Endothelial cell of umbilical vein (primary cell): ENCODE data around the gene XXYLT1. TPM values are rescaled to one million over a fixed set of nuclear protein-coding genes. Genes with fewer than 3 reads are reported as not detected.

Experiments
- BruUV-seq: library from RNA; stranded (reverse); fragments of 400-500 nt; replicated peaks from 2 replicates; lab custom pipeline; 2021; lab: Mats Ljungman, UMichigan
- CTCF ChIA-PET: fragments of 300-600, 350-600 bp; sonication (Branson Sonifier 250); formaldehyde crosslinking; loops from one replicate; lab custom pipeline; 2021; ENCODE audit warnings: antibody characterized with exemption, inconsistent platforms; lab: Charles Lee
- POLR2A ChIA-PET: fragments of 300-600, 350-600 bp; sonication (Branson Sonifier 250); formaldehyde crosslinking; loops from one replicate; lab custom pipeline; 2021; ENCODE audit warnings: antibody characterized with exemption, inconsistent platforms; lab: Charles Lee
- DNase-seq: peaks from one replicate; pipeline ENCODE4 v3.0.0-alpha.2; 2011; ENCODE audit warnings: low read depth, low spot score
- FAIRE-seq: peaks from 2 replicates; lab custom pipeline; 2011; peaks lifted over from hg19 to GRCh38; lab: Jason Lieb, UNC
- H2AFZ ChIP-seq: 2 replicates; pipeline ENCODE4 v1.6.0; 2012; ENCODE audit warnings: low read depth, low read length, control low read depth, inconsistent platforms
- H3K27ac ChIP-seq: 2 replicates; pipeline ENCODE4 v1.5.1; 2011; ENCODE audit warnings: low read depth, mild to moderate bottlenecking, control low read depth, low read length, moderate library complexity; ENCODE audit not compliant: insufficient read depth
- H3K27me3 ChIP-seq, 2 experiments: 2 replicates each; pipeline versions ENCODE4 v1.6.0 to v1.6.1; 2011; ENCODE audit warnings: low read length in 2 of 2, mixed read lengths in 1 of 2; ENCODE audit not compliant: control insufficient read depth in 2 of 2, insufficient read depth in 2 of 2
- H3K36me3 ChIP-seq, 2 experiments: 2 replicates in 1 of 2; 3 replicates in 1 of 2; pipeline ENCODE4 v1.5.1; 2011; ENCODE audit warnings: low read length in 2 of 2, mild to moderate bottlenecking in 1 of 2, moderate library complexity in 1 of 2; ENCODE audit not compliant: control insufficient read depth in 2 of 2, insufficient read depth in 2 of 2; ENCODE audit errors: extremely low read depth in 1 of 2
- H3K4me1 ChIP-seq: 3 replicates; pipeline ENCODE4 v1.5.1; 2011; ENCODE audit warnings: mild to moderate bottlenecking, low read length; ENCODE audit not compliant: control insufficient read depth, insufficient read depth; ENCODE audit errors: extremely low read depth
- H3K4me2 ChIP-seq: 2 replicates; pipeline ENCODE4 v1.6.1; 2011; ENCODE audit warnings: low read length, control low read depth, mixed read lengths; ENCODE audit not compliant: insufficient read depth
- H3K4me3 ChIP-seq, 3 experiments: fragments of 200-600 bp in 1 of 3; sonication (generic), shearing (Covaris generic) in 1 of 3; replicated peaks in 1 of 3; 2 replicates each; pipeline ENCODE4 v1.5.1; 2011 to 2016; ENCODE audit warnings: control low read depth in 3 of 3, low read length in 3 of 3, mild to moderate bottlenecking in 2 of 3, inconsistent platforms in 1 of 3, low read depth in 1 of 3, moderate library complexity in 1 of 3; ENCODE audit not compliant: insufficient read depth in 1 of 3
- H3K79me2 ChIP-seq: 2 replicates; pipeline ENCODE4 v1.6.0; 2012; ENCODE audit warnings: low read length, inconsistent platforms; ENCODE audit not compliant: control insufficient read depth, insufficient read depth
- H3K9ac ChIP-seq: replicated peaks from 2 replicates; pipeline ENCODE3; 2011; ENCODE audit warnings: low read length, control low read depth; ENCODE audit not compliant: insufficient read depth; ENCODE audit errors: extremely low read depth
- H3K9me1 ChIP-seq: replicated peaks from 3 replicates; pipeline ENCODE4 v1.6.0; 2011; ENCODE audit warnings: mild to moderate bottlenecking, low read length; ENCODE audit not compliant: control insufficient read depth, insufficient read depth; ENCODE audit errors: extremely low read depth
- H3K9me3 ChIP-seq: replicated peaks from 2 replicates; pipeline ENCODE4 v1.5.1; 2012; ENCODE audit warnings: low read length, inconsistent platforms; ENCODE audit not compliant: control insufficient read depth, insufficient read depth
- H4K20me1 ChIP-seq: replicated peaks from 2 replicates; pipeline ENCODE3; 2011; ENCODE audit warnings: mild to moderate bottlenecking, low read length; ENCODE audit not compliant: control insufficient read depth, insufficient read depth; ENCODE audit errors: extremely low read depth
- CTCF ChIP-seq, 2 donors: IDR thresholded peaks; 1 replicate in 1 of 2; 2 replicates in 1 of 2; pipeline ENCODE4 v1.5.1; 2011; ENCODE audit warnings: low read length in 2 of 2, mild to moderate bottlenecking in 2 of 2, moderate library complexity in 2 of 2, control low read depth in 1 of 2, inconsistent platforms in 1 of 2, low read depth in 1 of 2; ENCODE audit not compliant: insufficient read depth in 1 of 2; ENCODE audit errors: extremely low read depth in 1 of 2
- EZH2 ChIP-seq: IDR thresholded peaks from 2 replicates; pipeline ENCODE4 v1.6.1; 2012; ENCODE audit warnings: borderline replicate concordance, low read depth, mild to moderate bottlenecking, moderate library complexity, low read length, inconsistent platforms; ENCODE audit not compliant: severe bottlenecking
- FOS ChIP-seq: IDR thresholded peaks from 2 replicates; pipeline ENCODE4 v1.6.1; 2011; ENCODE audit warnings: mild to moderate bottlenecking, low read length, moderate library complexity, borderline replicate concordance; ENCODE audit not compliant: insufficient read depth
- GATA2 ChIP-seq: IDR thresholded peaks from 2 replicates; pipeline ENCODE4 v1.7.0; 2011; ENCODE audit warnings: low read depth, mild to moderate bottlenecking, moderate library complexity, mixed read lengths, low read length; ENCODE audit not compliant: insufficient read length, insufficient read depth
- JUN ChIP-seq: IDR thresholded peaks from 2 replicates; pipeline ENCODE4 v1.6.1; 2011; ENCODE audit warnings: borderline replicate concordance, low read depth; ENCODE audit not compliant: insufficient read length, insufficient read depth
- MAX ChIP-seq: IDR thresholded peaks from 2 replicates; pipeline ENCODE4 v1.6.1; 2011; ENCODE audit not compliant: insufficient read depth, insufficient read length
- MYC ChIP-seq: IDR thresholded peaks from one replicate; pipeline ENCODE4 v1.6.1; 2011; ENCODE audit warnings: mild to moderate bottlenecking, low read depth, low read length
- POLR2A ChIP-seq: IDR thresholded peaks from 2 replicates; pipeline ENCODE4 v1.6.1; 2012; ENCODE audit warnings: low read depth, mild to moderate bottlenecking, control low read depth, low read length
- POLR2AphosphoS5 ChIP-seq: IDR thresholded peaks from 2 replicates; pipeline ENCODE4 v1.6.1; 2012; ENCODE audit warnings: low read depth, mild to moderate bottlenecking, control low read depth, low read length, moderate library complexity; ENCODE audit not compliant: insufficient read depth
- dilution Hi-C: fragments of 300-500 bp; cut with MboI; formaldehyde crosslinking; loops from one replicate; pipeline ENCODE4 v1.15.0; 2019; ENCODE audit warnings: low sequenced_read_pairs; ENCODE audit not compliant: extremely low pct_ligation_motif_present
- intact Hi-C: fragments of 100-400 bp; cut with micrococcal nuclease; formaldehyde crosslinking; loops from one replicate; pipeline ENCODE4 v1.10.0; 2022
- polyA plus RNA-seq, 4 experiments: library from polyadenylated mRNA; depleted of rRNA in 3 of 4; stranded (reverse) in 3 of 4; unstranded in 1 of 4; fragments of >200 nt; gene quantifications; 2 replicates each; pipeline versions ENCODE4 v1.2.1 to v1.2.3, GENCODE V29; 2011 to 2012; ENCODE audit warnings: missing spikeins in 1 of 4
- total RNA-seq: library from RNA; stranded (reverse); gene quantifications from 2 replicates; pipeline ENCODE4 v1.2.3, GENCODE V29; 2021

Gene XXYLT1
- total and polyA plus RNA-seq, 2 donors (not counting 3 experiments of a cell fraction or from before 2014, with no cell fraction given), result 54.4 to 78.1 TPM

GRCh38 chr3:195163719-195164572 lies 107.0 kb downstream of the XXYLT1 start:
- H2AFZ ChIP-seq, result no peak overlapping the region
- H3K79me2 ChIP-seq, result peaks cover 6% of the 10 kb centered on the region
- H3K4me2 ChIP-seq, result no peak overlapping the region
- peak overlapping the region; percentile 23 for H3K27ac ChIP-seq
- H3K4me3 ChIP-seq, result no peak overlapping the region
- H3K9ac ChIP-seq, result no peak overlapping the region
- H3K36me3 ChIP-seq, result no peaks in the 10 kb centered on the region
- H3K27me3 ChIP-seq, result no peaks in the 10 kb centered on the region
- H3K4me1 ChIP-seq, result peaks cover 70% of the 10 kb centered on the region
- DNase-seq (no peak), FAIRE-seq (no peak)
- CTCF ChIA-PET, result interaction anchor here (1.0 kb wide), 1 partner anchor 47 kb away, joined by 3 read pairs; no protein-coding TSS in a partner anchor
- no TSS peak for BruUV-seq
- dilution Hi-C loops (no loop called here), intact Hi-C loops (loop anchor here (1.0 kb wide), 1 partner anchor 8 kb away; no protein-coding TSS in a partner anchor)
- H3K9me3 ChIP-seq, result no peaks in the 10 kb centered on the region
- H3K9me1 ChIP-seq, result no peaks in the 10 kb centered on the region
- H4K20me1 ChIP-seq, result no peaks in the 10 kb centered on the region
- POLR2A ChIA-PET, result no interaction called here
- TF ChIP-seq GATA2 (no peak), FOS (no peak), JUN (no peak), MYC (no peak), MAX (no peak), EZH2 (no peak), CTCF (IDR thresholded peaks at IDR 0.05; ENCODE audit: extremely low read depth in 1 of 2, insufficient read depth in 1 of 2, low read depth in 1 of 2, low read length in 2 of 2) (no peak), POLR2A (no peak), POLR2AphosphoS5 (no peak)
